Measurements from ENCODE around the gene TMPRSS11E. TPM values are rescaled to one million over a fixed set of nuclear protein-coding genes. Genes with fewer than 3 reads are reported as not detected.
"Not testable (repeated sequence)": the region's sequence is repeated elsewhere in the genome, so short reads cannot be mapped to it uniquely, and the experiment has no call there.

TMPRSS11E gene, protein sequence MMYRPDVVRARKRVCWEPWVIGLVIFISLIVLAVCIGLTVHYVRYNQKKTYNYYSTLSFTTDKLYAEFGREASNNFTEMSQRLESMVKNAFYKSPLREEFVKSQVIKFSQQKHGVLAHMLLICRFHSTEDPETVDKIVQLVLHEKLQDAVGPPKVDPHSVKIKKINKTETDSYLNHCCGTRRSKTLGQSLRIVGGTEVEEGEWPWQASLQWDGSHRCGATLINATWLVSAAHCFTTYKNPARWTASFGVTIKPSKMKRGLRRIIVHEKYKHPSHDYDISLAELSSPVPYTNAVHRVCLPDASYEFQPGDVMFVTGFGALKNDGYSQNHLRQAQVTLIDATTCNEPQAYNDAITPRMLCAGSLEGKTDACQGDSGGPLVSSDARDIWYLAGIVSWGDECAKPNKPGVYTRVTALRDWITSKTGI
- not detected for polyA plus RNA-seq (2013, experiment 1 of 4)
- not detected for polyA plus RNA-seq (2013, experiment 2 of 4)
- not detected for polyA plus RNA-seq (2013, experiment 3 of 4)
- polyA plus RNA-seq (2013, experiment 4 of 4): not detected

DNA sequence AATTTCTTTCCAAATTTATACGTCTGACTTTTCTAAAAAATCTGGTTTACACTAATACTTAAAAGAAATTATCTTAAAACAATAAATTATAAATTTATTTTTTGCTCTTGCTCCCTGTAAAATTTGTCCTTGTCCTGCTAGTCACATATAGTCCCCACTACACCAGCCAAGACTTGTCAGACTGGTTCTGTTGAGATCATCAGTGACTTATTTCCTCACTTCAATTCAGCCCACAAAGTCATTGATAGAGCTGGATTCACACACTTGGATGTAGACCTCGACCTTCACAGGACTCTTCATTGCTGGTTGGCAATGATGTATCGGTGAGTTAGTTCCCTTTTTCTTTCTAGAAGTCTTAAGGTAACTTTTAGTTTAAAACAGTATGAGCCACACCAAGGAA is at the start of gene TMPRSS11E:
Gene TMPRSS11E (plus strand): TSS at position 263 of the 400 bp plus-strand sequence. CDS start 50 bp downstream, at position 313.
- H3K36me3 ChIP-seq (ENCODE audit: control insufficient read depth, insufficient read depth, low read length): no peaks in the 10 kb centered on the region

DNA sequence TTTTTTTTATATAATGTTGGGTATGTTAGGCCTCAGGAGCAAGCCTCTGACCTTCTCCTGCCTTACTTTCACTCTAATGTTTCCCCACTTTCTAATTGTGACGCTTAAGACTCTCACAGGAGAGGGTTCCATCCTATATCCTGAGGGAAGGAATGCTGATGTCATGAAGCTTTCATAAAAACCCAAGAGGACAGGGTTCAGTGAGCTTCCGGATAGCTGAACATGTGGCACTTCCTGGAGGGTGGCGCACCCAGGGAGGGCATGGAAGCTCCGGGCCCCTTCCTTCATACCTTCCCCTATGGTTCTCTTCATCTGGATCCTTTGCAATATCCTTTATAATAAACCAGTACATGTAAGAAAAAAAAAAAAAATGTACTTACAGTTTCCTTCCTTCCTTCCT is 48.0 kb upstream of the TMPRSS11E start:
- H3K27me3 ChIP-seq (ENCODE audit: control insufficient read depth, insufficient read depth, low read length, poor library complexity, severe bottlenecking): no peaks in the 10 kb centered on the region
- no peak overlapping the region for H3K27ac ChIP-seq (ENCODE audit: insufficient read depth, low read depth, low read length, poor library complexity, severe bottlenecking)
- H3K9me3 ChIP-seq (ENCODE audit: control insufficient read depth, low read length): no peaks in the 10 kb centered on the region
- no peaks in the 10 kb centered on the region for H3K4me1 ChIP-seq (ENCODE audit: control insufficient read depth, insufficient read depth, low read length)
- H3K36me3 ChIP-seq (ENCODE audit: control insufficient read depth, insufficient read depth, low read length): no peaks in the 10 kb centered on the region
- H3K4me3 ChIP-seq (ENCODE audit: insufficient read depth, low read depth, low read length): no peak overlapping the region
- 91% methylated on average over 4 of the region's 4 CpGs for WGBS, 2 experiments

More for the DNA sequence above, at the start of gene TMPRSS11E:
- Histone ChIP-seq H3K9me3 (ENCODE audit: control insufficient read depth, low read length) (no peaks in the 10 kb centered on the region), H3K4me1 (ENCODE audit: control insufficient read depth, insufficient read depth, low read length) (no peaks in the 10 kb centered on the region), H3K27ac (ENCODE audit: insufficient read depth, low read depth, low read length, poor library complexity, severe bottlenecking) (no peak within 1 kb of the TSS), H3K27me3 (ENCODE audit: control insufficient read depth, insufficient read depth, low read length, poor library complexity, severe bottlenecking) (no peaks in the 10 kb centered on the region), H3K4me3 (ENCODE audit: insufficient read depth, low read depth, low read length) (no peak within 1 kb of the TSS)
- 89 to 90% methylated on average over 2 of the region's 3 CpGs for WGBS, 2 experiments

DNA sequence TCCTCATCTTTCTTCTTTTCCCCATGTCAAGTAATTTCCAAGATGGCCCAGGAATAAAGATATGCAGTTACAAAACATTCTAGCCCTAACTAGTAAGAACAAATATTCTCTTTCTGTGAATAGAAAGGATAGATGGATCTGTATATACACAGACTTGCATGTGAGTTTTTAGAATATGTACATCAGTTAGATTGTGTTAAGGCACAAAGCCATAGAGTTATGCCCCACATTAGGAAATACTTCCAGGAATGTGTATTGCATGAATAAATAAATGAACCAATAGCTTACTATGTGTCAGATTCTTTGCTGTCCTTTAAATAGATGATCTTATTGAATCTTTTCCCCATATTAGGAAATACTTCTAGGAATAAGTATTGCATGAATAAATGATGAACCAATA is 46.0 kb upstream of the TMPRSS11E start:
- Histone ChIP-seq H3K27ac (ENCODE audit: insufficient read depth, low read depth, low read length, poor library complexity, severe bottlenecking) (no peak overlapping the region), H3K4me3 (ENCODE audit: insufficient read depth, low read depth, low read length) (no peak overlapping the region), H3K9me3 (ENCODE audit: control insufficient read depth, low read length) (no peaks in the 10 kb centered on the region), H3K27me3 (ENCODE audit: control insufficient read depth, insufficient read depth, low read length, poor library complexity, severe bottlenecking) (no peaks in the 10 kb centered on the region), H3K4me1 (ENCODE audit: control insufficient read depth, insufficient read depth, low read length) (no peaks in the 10 kb centered on the region), H3K36me3 (ENCODE audit: control insufficient read depth, insufficient read depth, low read length) (no peaks in the 10 kb centered on the region)

DNA sequence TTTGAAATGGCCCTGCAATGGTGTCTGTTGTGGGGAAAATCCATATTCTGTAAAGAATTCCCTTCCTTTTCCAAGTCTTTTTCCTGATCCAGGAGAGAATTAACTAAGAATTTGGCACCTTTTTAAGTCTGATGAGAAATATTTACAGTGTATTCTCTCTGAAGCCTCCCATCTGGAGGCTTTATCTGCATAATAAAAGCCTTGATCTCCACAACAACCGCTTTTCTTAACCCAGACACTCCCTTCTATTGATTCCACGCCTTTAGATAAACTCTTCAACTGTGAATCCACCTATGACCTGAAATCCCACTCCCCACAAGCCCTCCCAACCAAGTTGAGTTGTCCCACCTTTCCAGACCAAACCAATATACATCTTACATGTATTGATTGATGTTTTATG is 43.1 kb upstream of the TMPRSS11E start:
- Histone ChIP-seq H3K4me3 (ENCODE audit: insufficient read depth, low read depth, low read length) (no peak overlapping the region), H3K4me1 (ENCODE audit: control insufficient read depth, insufficient read depth, low read length) (no peaks in the 10 kb centered on the region), H3K36me3 (ENCODE audit: control insufficient read depth, insufficient read depth, low read length) (no peaks in the 10 kb centered on the region), H3K27me3 (ENCODE audit: control insufficient read depth, insufficient read depth, low read length, poor library complexity, severe bottlenecking) (no peaks in the 10 kb centered on the region), H3K9me3 (ENCODE audit: control insufficient read depth, low read length) (no peaks in the 10 kb centered on the region), H3K27ac (ENCODE audit: insufficient read depth, low read depth, low read length, poor library complexity, severe bottlenecking) (no peak overlapping the region)
- WGBS, 2 experiments: 11 to 19% methylated on average over 2 of the region's 2 CpGs

DNA sequence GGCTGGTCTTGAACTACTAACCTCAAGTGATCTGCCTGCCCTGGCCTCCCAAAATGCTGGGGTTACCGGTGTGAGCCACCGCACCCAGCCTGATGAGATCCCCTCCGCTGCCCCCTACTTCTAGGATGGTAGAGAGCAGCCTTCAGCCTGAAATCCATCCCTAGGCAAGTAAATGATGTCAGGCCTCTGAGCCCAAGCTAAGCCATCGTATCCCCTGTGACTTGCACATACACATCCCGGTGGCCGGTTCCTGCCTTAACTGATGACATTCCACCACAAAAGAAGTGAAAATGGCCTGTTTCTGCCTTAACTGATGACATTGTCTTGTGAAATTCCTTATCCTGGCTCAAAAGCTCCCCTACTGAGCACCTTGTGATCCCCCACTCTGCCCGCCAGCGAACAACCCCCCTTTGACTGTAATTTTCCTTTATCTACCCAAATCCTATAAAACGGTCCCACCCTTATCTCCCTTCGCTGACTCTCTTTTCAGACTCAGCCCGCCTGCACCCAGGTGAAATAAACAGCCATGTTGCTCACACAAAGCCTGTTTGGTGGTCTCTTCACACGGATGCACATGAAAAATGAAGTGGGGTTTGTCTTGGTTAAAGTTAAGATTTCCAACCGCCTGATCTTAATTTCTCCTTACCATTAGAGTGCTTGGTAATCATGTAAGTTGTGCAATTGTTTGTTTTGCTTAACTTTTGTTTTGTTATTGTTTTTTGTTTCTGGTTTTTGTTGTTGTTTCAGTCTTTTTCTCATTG is 41.4 kb upstream of the TMPRSS11E start:
- H3K27ac ChIP-seq (ENCODE audit: insufficient read depth, low read depth, low read length, poor library complexity, severe bottlenecking); H3K36me3 ChIP-seq (ENCODE audit: control insufficient read depth, insufficient read depth, low read length): not testable (repeated sequence)

DNA sequence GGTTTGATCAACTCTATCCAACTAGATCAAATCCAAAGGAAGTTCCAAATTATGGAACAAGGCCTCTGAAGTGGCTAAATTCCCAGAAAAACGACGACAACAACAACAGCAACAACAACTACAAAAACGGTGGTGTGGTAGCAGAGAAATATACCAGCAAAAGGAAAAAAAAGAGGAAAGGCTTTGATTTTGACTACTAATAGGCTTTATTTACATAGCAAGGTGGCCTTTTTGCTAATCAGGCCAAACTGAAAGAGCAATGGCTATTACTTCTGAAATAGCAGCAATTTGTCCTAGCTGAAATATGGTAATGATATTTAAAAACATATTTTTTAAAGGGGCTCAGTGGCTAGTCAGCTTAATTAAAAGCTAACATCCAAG is 40.8 kb upstream of the TMPRSS11E start:
- no peaks in the 10 kb centered on the region for H3K9me3 ChIP-seq (ENCODE audit: control insufficient read depth, low read length)
- no peaks in the 10 kb centered on the region for H3K36me3 ChIP-seq (ENCODE audit: control insufficient read depth, insufficient read depth, low read length)
- H3K4me1 ChIP-seq (ENCODE audit: control insufficient read depth, insufficient read depth, low read length): peaks cover 4% of the 10 kb centered on the region
- H3K27me3 ChIP-seq (ENCODE audit: control insufficient read depth, insufficient read depth, low read length, poor library complexity, severe bottlenecking): no peaks in the 10 kb centered on the region
- H3K27ac ChIP-seq (ENCODE audit: insufficient read depth, low read depth, low read length, poor library complexity, severe bottlenecking): no peak overlapping the region
- 5% methylated on average over 3 of the region's 3 CpGs; no CpG with 5 or more reads in 1 of the 2 experiments for WGBS, 2 experiments
- H3K4me3 ChIP-seq (ENCODE audit: insufficient read depth, low read depth, low read length): no peak overlapping the region

More for the DNA sequence above, 41.4 kb upstream of the TMPRSS11E start:
- not testable (repeated sequence) for H3K9me3 ChIP-seq (ENCODE audit: control insufficient read depth, low read length); H3K4me3 ChIP-seq (ENCODE audit: insufficient read depth, low read depth, low read length); H3K27me3 ChIP-seq (ENCODE audit: control insufficient read depth, insufficient read depth, low read length, poor library complexity, severe bottlenecking); H3K4me1 ChIP-seq (ENCODE audit: control insufficient read depth, insufficient read depth, low read length)
- 13 to 17% methylated on average over 12 to 13 of the region's 13 CpGs for WGBS, 2 experiments

DNA sequence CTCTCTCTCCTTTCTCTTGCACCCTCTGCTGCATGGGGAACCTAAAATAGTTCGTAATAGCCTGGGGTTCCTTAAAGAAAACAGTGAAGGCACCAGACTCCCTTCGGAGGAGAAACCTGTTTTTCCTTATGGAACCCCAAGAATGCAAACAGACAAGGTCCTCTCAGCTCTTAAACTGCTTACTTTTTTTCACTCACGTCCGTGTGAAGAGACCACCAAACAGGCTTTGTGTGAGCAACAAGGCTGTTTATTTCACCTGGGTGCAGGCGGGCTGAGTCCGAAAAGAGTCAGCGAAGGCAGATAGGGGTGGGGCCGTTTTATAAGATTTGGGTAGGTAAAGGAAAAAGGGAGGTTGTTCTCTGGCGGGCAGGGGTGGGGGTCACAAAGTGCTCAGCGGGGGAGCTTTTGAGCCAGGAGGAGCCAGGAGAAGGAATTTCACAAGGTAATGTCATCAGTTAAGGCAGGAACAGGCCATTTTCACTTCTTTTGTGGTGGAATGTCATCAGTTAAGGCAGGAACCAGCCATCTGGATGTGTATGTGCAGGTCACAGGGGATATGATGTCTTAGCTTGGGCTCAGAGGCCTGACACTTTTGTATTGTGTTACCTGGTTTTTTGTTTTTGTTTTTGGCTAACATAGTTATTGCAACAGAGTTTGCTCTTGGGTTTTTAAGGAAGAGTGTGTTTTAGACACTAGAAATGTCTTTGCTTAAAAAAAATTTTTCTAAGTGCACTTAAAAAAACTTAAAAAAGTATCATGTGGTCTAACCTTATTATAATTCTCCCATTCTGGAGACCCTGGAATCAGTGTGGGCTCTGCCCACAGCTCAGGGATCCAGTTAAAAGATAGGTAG is 40.0 kb upstream of the TMPRSS11E start:
- not testable (repeated sequence) for H3K36me3 ChIP-seq (ENCODE audit: control insufficient read depth, insufficient read depth, low read length); H3K4me3 ChIP-seq (ENCODE audit: insufficient read depth, low read depth, low read length); H3K27ac ChIP-seq (ENCODE audit: insufficient read depth, low read depth, low read length, poor library complexity, severe bottlenecking); H3K4me1 ChIP-seq (ENCODE audit: control insufficient read depth, insufficient read depth, low read length); H3K9me3 ChIP-seq (ENCODE audit: control insufficient read depth, low read length); H3K27me3 ChIP-seq (ENCODE audit: control insufficient read depth, insufficient read depth, low read length, poor library complexity, severe bottlenecking)
- WGBS, 2 experiments: 3 to 4% methylated on average over 10 of the region's 10 CpGs

DNA sequence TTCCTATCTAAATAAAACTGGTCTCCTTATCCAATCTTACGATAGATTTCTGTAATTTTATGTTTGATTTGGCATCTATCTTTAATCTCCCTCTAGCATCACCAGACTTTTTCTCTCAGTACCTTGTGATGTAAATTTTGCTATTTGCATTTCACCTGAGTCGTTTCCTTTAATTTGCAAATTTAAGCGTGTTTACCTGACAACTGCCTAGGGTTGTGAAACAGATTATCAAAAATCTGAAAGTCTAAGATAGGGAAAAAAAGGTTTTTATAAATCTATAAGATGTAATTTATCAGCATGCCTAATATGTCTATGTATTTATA is 39.4 kb upstream of the TMPRSS11E start:
- H3K27ac ChIP-seq (ENCODE audit: insufficient read depth, low read depth, low read length, poor library complexity, severe bottlenecking): no peak overlapping the region
- peaks cover 4% of the 10 kb centered on the region for H3K4me1 ChIP-seq (ENCODE audit: control insufficient read depth, insufficient read depth, low read length)
- no peaks in the 10 kb centered on the region for H3K36me3 ChIP-seq (ENCODE audit: control insufficient read depth, insufficient read depth, low read length)
- H3K4me3 ChIP-seq (ENCODE audit: insufficient read depth, low read depth, low read length): no peak overlapping the region
- no peaks in the 10 kb centered on the region for H3K27me3 ChIP-seq (ENCODE audit: control insufficient read depth, insufficient read depth, low read length, poor library complexity, severe bottlenecking)
- no peaks in the 10 kb centered on the region for H3K9me3 ChIP-seq (ENCODE audit: control insufficient read depth, low read length)
- WGBS, 2 experiments: 10% methylated on average over 2 to 3 of the region's 3 CpGs

DNA sequence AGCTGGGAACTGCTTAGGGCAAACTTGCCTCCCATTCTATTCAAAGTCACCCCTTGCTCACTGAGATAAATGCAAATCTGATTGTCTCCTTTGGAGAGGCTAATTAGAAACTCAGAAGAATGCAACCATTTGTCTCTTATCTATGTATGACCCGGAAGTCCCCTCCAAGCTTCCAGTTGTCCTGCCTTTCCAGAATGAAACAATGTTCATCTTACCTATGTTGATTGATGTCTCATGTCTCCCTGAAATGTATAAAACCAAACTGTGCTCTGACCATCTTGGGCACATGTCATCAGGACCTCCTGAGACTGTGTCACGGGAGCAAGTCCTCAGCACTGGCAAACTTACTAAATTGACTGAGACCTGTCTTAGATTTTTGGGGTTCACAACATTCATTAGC is 37.1 kb upstream of the TMPRSS11E start:
- Histone ChIP-seq H3K36me3 (ENCODE audit: control insufficient read depth, insufficient read depth, low read length) (no peaks in the 10 kb centered on the region), H3K9me3 (ENCODE audit: control insufficient read depth, low read length) (no peaks in the 10 kb centered on the region), H3K4me3 (ENCODE audit: insufficient read depth, low read depth, low read length) (no peak overlapping the region), H3K27ac (ENCODE audit: insufficient read depth, low read depth, low read length, poor library complexity, severe bottlenecking) (no peak overlapping the region), H3K27me3 (ENCODE audit: control insufficient read depth, insufficient read depth, low read length, poor library complexity, severe bottlenecking) (no peaks in the 10 kb centered on the region), H3K4me1 (ENCODE audit: control insufficient read depth, insufficient read depth, low read length) (peaks cover 4% of the 10 kb centered on the region)
- 27 to 39% methylated on average over 2 of the region's 2 CpGs for WGBS, 2 experiments

DNA sequence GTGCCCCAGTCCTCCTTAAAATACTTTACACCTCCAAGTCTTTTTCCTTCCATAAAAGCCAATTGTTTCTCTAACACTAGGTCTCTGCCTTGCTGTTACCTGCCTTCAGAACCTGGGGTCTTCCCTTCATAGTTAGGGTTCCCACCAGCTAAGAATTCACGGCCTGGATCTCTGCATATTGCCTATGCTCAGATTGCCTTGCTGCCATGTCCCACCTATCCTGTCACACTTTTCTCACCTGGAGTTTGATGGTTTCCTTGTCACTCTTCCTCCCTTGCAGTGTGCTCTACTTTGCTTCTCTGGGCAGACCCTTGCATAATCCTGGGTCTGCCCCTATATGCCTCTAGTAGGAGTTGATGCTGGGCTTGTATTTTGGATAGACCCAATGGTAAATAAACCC is 36.6 kb upstream of the TMPRSS11E start:
- Histone ChIP-seq H3K4me3 (ENCODE audit: insufficient read depth, low read depth, low read length) (no peak overlapping the region), H3K4me1 (ENCODE audit: control insufficient read depth, insufficient read depth, low read length) (peaks cover 4% of the 10 kb centered on the region), H3K36me3 (ENCODE audit: control insufficient read depth, insufficient read depth, low read length) (no peaks in the 10 kb centered on the region), H3K27ac (ENCODE audit: insufficient read depth, low read depth, low read length, poor library complexity, severe bottlenecking) (no peak overlapping the region), H3K27me3 (ENCODE audit: control insufficient read depth, insufficient read depth, low read length, poor library complexity, severe bottlenecking) (no peaks in the 10 kb centered on the region), H3K9me3 (ENCODE audit: control insufficient read depth, low read length) (no peaks in the 10 kb centered on the region)
- WGBS, 2 experiments: 86 to 94% methylated on average over 1 of the region's 1 CpG

Data from ectodermal cell (in vitro differentiated cells).